GM12873 (cell line): Measurements from ENCODE around the gene FHOD3.

Experiments used
- CTCF ChIP-seq: IDR thresholded peaks from 2 replicates; pipeline ENCODE4 v1.5.1; 2012; ENCODE audit warnings: low read depth, mild to moderate bottlenecking, moderate library complexity, low read length, control low read depth; ENCODE audit not compliant: insufficient read depth; ENCODE audit errors: missing control alignments

The FHOD3 gene

DNA sequence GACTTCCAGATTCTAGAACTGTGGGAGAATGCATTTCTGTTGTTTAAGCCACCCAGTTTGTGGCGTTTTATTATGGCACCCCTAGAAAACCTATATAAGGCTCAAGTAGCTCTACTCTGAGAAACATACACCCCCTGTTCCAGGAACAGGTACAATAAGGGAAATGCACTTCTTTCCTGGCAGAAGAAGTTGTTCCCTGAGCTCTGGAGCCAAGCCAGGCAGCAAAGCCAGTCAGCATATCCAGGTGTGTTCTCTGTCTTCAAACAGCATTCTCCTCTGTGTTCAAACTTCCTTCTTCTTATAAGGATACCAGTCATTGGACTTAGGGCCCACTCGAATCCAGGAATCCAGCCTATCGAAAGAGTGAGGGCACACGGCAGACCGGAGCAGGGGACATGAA, 434.8 kb downstream of the FHOD3 start:
- no peak for TF ChIP-seq CTCF

DNA sequence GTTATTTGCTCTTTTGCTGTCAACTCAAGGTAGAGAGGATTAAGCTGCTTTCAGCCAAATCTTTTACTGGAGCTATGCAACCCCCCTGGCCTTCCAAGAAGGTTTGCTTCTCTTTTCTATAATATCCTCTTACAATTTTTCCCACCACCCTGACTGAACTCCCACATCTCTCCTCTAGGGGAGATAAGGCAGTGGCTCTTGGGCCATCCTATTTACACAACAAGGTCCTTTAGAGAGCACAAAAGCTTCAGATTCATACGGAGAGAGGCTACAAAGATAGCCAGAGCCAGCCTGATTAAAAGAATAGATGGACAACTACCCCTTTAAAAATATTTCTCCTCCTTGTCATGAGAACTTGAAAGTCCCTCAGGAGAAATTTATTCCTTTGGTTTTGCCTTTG, 435.6 kb downstream of the FHOD3 start:
- peak; percentile 19 for TF ChIP-seq CTCF

DNA sequence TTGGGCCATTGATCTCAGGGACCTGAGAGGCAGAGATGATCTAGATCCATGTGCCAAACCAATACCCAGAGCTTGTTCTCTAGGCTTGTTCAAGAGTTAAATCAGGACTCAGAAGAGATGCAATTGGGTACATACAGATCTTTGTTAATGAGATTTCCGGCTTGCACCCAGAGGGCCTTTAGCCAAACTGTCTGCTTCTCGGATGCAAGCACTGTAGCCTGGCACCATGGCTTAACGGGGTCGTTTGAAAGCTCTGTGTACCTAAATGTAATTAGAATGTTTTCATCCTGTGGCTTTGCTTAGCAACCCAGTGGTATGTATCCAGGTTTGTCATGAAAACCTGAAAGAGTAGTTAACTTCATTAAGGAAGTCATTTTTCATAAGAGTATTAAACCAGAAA, 437.1 kb downstream of the FHOD3 start:
- no peak for TF ChIP-seq CTCF

GRCh38 chr18:36735130-36735529, 437.6 kb downstream of the FHOD3 start:
- no peak for TF ChIP-seq CTCF

- TF ChIP-seq CTCF: no peak
These were observed 438.6 kb downstream of the FHOD3 start for GRCh38 chr18:36736094-36736493.

- no peak for TF ChIP-seq CTCF
These were observed 439.8 kb downstream of the FHOD3 start for GRCh38 chr18:36737316-36737715.

DNA sequence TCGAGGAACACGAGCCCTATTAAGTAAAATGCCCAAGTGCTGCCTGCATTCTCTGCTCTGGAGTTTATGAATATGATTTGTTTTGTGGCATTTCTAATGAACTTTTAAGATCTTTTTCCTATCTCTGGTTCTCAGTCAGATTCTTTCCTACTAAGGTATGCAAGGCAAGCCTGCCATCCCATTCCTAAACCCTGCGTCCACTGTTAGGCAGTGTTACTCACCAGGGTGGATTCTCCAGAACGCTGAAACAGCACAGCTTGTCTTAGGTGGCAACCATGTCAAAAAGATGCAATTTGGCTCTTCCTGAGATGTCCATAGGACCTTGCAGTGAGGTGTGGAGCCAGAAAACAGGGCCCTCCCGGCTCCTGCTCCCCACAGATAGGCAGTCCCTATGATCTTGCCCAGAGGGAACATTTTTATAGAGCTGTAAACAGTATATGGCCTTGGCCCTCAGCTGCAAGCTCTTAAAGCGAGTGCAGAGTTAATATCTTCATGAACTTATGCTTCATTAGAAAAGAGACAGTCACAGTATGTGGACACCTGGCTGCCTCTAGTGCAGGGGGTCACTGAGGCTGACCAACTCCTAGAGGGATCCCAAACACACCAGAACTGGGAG, 446.9 kb downstream of the FHOD3 start:
- TF ChIP-seq CTCF: no peak
